ENCODE data around the gene NLGN1. TPM values are rescaled to one million over a fixed set of nuclear protein-coding genes. Genes with fewer than 3 reads are reported as not detected.

Gene NLGN1
- total RNA-seq, 5 donors from 2014 or later (not counting 1 experiment from before 2014, with no cell fraction given), result 0.18 TPM; not detected in 4

DNA sequence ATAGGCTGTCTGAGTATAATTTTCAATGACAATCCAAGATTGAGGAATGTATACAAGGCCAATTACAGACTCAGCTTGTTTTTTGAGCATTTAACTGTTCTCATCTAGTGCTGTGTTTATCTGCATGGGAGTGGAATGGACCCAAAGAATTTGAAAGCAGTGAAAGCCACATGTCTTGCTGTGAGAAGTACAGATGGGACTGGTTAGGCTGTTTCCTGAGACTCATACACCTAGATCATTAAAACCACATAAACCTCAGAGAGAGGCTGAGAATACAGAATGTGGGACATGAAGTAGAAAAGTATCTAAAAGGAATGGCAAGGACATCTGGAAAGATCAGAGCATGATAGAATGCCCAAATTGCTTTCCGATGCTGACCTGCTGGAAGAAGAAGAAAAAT lies 224.6 kb downstream of the NLGN1 start:
- Histone ChIP-seq H3K27me3 (replicated peaks in 1 of 2; ENCODE audit: control insufficient read depth in 2 of 2, extremely low read depth in 1 of 2, insufficient read depth in 2 of 2, low read length in 1 of 2) (no peaks in the 10 kb centered on the region), H3K4me3 (ENCODE audit: control insufficient read depth in 1 of 2, extremely low read depth in 1 of 2, low read length in 1 of 2) (no peak overlapping the region), H3K36me3 (ENCODE audit: control insufficient read depth in 2 of 2, extremely low read depth in 1 of 2, insufficient read depth in 1 of 2, low read length in 1 of 2) (no peaks in the 10 kb centered on the region), H3K9me3 (no peaks in the 10 kb centered on the region), H3K4me1 (ENCODE audit: control insufficient read depth in 1 of 2, extremely low read depth in 1 of 2, insufficient read depth in 2 of 2, low read length in 2 of 2) (peaks cover 0 to 16% of the 10 kb centered on the region in 2 experiments), H3K27ac (ENCODE audit: low read length) (no peak overlapping the region)
- H3K36me3 Mint-ChIP-seq, result no peaks in the 10 kb centered on the region
- ATAC-seq (replicated peaks in 1 of 4) (no peak), DNase-seq (no peak)
- WGBS (ENCODE audit: insufficient coverage), result no CpG with 5 or more reads among the region's 1 CpG
- peaks cover 0 to 14% (median 6%) of the 10 kb centered on the region in 3 donors for H3K9me3 Mint-ChIP-seq
- ChIA-PET CTCF (no interaction called here), POLR2A (no interaction called here)
- H3K4me1 Mint-ChIP-seq, result no peaks in the 10 kb centered on the region
- H3K27me3 Mint-ChIP-seq, result no peaks in the 10 kb centered on the region
- H3K27ac Mint-ChIP-seq, result no peak overlapping the region
- no peak overlapping the region for H3K4me3 Mint-ChIP-seq

DNA sequence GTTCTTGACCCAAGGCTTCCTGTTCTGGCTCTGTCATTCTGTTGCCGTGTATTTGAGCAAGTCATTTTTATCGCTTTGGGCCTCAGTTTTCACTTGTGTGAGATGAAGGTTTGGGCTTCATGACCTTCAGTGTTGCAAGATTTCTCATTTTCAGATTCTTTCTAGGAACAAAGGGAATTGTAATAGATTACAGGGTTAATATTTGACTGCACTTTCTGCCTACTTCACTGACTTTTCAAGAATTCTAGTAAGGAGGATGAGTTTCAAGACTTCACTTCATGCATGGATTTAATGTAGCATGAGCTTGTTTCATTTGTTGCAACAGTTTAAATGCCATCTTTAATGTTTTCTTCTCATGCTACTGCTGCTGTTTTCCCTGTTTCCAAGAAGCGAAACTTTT lies 226.5 kb downstream of the NLGN1 start:
- Mint-ChIP-seq H3K4me1 (no peaks in the 10 kb centered on the region), H3K36me3 (no peaks in the 10 kb centered on the region), H3K27me3 (no peaks in the 10 kb centered on the region), H3K27ac (no peak overlapping the region), H3K9me3 (peaks cover 0 to 14% (median 7%) of the 10 kb centered on the region in 3 donors), H3K4me3 (no peak overlapping the region)
- H3K9me3 ChIP-seq, result no peaks in the 10 kb centered on the region
- ATAC-seq (replicated peaks in 1 of 4), result no peak
- H3K36me3 ChIP-seq (ENCODE audit: control insufficient read depth in 2 of 2, extremely low read depth in 1 of 2, insufficient read depth in 1 of 2, low read length in 1 of 2), result no peaks in the 10 kb centered on the region
- no peak for DNase-seq
- ChIA-PET CTCF (no interaction called here), POLR2A (no interaction called here)
- H3K27ac ChIP-seq (ENCODE audit: low read length), result no peak overlapping the region
- no CpG with 5 or more reads among the region's 3 CpGs for WGBS (ENCODE audit: insufficient coverage)
- H3K4me1 ChIP-seq (ENCODE audit: control insufficient read depth in 1 of 2, extremely low read depth in 1 of 2, insufficient read depth in 2 of 2, low read length in 2 of 2), result peaks cover 0 to 16% of the 10 kb centered on the region in 2 experiments
- no peaks in the 10 kb centered on the region for H3K27me3 ChIP-seq (replicated peaks in 1 of 2; ENCODE audit: control insufficient read depth in 2 of 2, extremely low read depth in 1 of 2, insufficient read depth in 2 of 2, low read length in 1 of 2)
- no peak overlapping the region for H3K4me3 ChIP-seq (ENCODE audit: control insufficient read depth in 1 of 2, extremely low read depth in 1 of 2, low read length in 1 of 2)

DNA sequence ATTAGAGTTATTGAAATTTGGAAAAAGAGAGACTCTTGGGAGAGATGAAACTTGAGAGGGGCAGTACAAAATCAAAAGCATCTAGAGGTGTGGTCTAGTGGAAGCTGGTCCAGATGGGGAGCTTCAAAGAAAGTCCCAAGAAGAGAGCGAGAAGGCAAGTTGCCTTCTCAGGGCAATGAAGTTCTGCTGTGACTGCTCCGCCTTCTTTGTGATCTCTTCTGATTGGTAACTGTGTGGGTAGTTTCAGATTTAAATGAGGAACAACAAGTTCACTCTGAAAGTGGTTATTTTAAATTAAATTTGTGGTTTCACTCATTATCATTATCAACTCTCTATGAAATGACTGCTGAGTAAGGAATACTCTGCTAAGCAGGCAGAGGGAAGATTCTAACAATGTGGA lies 233.3 kb downstream of the NLGN1 start:
- Histone ChIP-seq H3K36me3 (ENCODE audit: control insufficient read depth in 2 of 2, extremely low read depth in 1 of 2, insufficient read depth in 1 of 2, low read length in 1 of 2) (no peaks in the 10 kb centered on the region), H3K4me1 (ENCODE audit: control insufficient read depth in 1 of 2, extremely low read depth in 1 of 2, insufficient read depth in 2 of 2, low read length in 2 of 2) (no peaks in the 10 kb centered on the region), H3K27ac (ENCODE audit: low read length) (no peak overlapping the region), H3K27me3 (replicated peaks in 1 of 2; ENCODE audit: control insufficient read depth in 2 of 2, extremely low read depth in 1 of 2, insufficient read depth in 2 of 2, low read length in 1 of 2) (no peaks in the 10 kb centered on the region), H3K4me3 (ENCODE audit: control insufficient read depth in 1 of 2, extremely low read depth in 1 of 2, low read length in 1 of 2) (no peak overlapping the region), H3K9me3 (no peaks in the 10 kb centered on the region)
- WGBS (ENCODE audit: insufficient coverage), result 80% methylated on average over 1 of the region's 2 CpGs
- ChIA-PET POLR2A (no interaction called here), CTCF (no interaction called here)
- no peaks in the 10 kb centered on the region for H3K36me3 Mint-ChIP-seq
- no peaks in the 10 kb centered on the region for H3K4me1 Mint-ChIP-seq
- ATAC-seq (replicated peaks in 1 of 4) (no peak), DNase-seq (no peak)
- no peaks in the 10 kb centered on the region for H3K27me3 Mint-ChIP-seq
- H3K9me3 Mint-ChIP-seq, result peaks cover 0 to 4% (median 4%) of the 10 kb centered on the region in 3 donors
- H3K27ac Mint-ChIP-seq, result no peak overlapping the region
- no peak overlapping the region for H3K4me3 Mint-ChIP-seq

DNA sequence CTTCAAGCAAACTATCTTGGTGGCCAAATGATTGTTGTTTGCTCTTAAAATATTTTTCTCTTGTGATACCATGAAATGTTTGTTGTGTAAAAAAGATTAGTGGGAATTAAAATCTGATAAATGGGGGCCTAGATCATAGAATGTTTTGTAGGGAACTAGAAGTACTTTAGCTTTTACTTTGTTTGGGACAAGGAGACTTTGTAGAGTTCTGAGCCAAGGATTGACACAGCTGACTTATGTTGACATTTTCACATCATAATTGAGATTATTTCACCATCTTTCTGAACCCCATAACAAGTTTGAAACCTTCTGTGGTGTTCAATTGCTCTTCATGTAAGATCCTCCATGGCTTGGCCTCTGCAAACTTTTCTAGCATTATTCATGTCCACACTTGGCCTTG lies 235.4 kb downstream of the NLGN1 start:
- no peaks in the 10 kb centered on the region for H3K36me3 ChIP-seq (ENCODE audit: control insufficient read depth in 2 of 2, extremely low read depth in 1 of 2, insufficient read depth in 1 of 2, low read length in 1 of 2)
- no peaks in the 10 kb centered on the region for H3K27me3 Mint-ChIP-seq
- POLR2A ChIA-PET, result no interaction called here

DNA sequence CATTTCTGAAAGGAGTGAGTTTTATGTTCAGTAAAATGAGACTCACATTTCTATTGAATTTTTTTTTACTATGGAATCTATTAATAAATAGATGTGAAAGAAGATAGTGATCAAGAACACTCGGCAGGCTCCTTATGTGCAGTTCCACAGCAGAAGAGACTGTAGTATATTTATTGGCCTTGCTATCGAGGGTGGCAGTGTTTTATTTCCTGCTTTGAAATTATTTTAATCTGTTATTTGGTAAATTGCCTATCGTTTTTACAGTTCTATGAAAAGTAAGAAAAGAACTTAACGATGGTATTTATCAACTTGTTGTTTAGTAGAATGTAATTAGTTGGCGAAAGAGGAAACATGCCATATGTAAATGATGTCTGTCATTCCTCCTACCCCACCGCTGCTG lies 238.3 kb downstream of the NLGN1 start:
- POLR2A ChIA-PET, result no interaction called here
- Mint-ChIP-seq H3K27ac (no peak overlapping the region), H3K36me3 (no peaks in the 10 kb centered on the region), H3K4me3 (no peak overlapping the region), H3K27me3 (no peaks in the 10 kb centered on the region), H3K4me1 (no peaks in the 10 kb centered on the region), H3K9me3 (peaks cover 0 to 4% (median 0%) of the 10 kb centered on the region in 3 donors)
- Histone ChIP-seq H3K9me3 (no peaks in the 10 kb centered on the region), H3K4me1 (ENCODE audit: control insufficient read depth in 1 of 2, extremely low read depth in 1 of 2, insufficient read depth in 2 of 2, low read length in 2 of 2) (no peaks in the 10 kb centered on the region), H3K27me3 (replicated peaks in 1 of 2; ENCODE audit: control insufficient read depth in 2 of 2, extremely low read depth in 1 of 2, insufficient read depth in 2 of 2, low read length in 1 of 2) (no peaks in the 10 kb centered on the region), H3K4me3 (ENCODE audit: control insufficient read depth in 1 of 2, extremely low read depth in 1 of 2, low read length in 1 of 2) (no peak overlapping the region), H3K36me3 (ENCODE audit: control insufficient read depth in 2 of 2, extremely low read depth in 1 of 2, insufficient read depth in 1 of 2, low read length in 1 of 2) (no peaks in the 10 kb centered on the region), H3K27ac (ENCODE audit: low read length) (no peak overlapping the region)
- ATAC-seq (replicated peaks in 1 of 4) (no peak), DNase-seq (no peak)
- WGBS (ENCODE audit: insufficient coverage), result 75% methylated on average over 2 of the region's 6 CpGs
- CTCF ChIA-PET, result no interaction called here

More for the DNA sequence above, 235.4 kb downstream of the NLGN1 start:
- no peak overlapping the region for H3K27ac Mint-ChIP-seq
- no peaks in the 10 kb centered on the region for H3K9me3 ChIP-seq
- ATAC-seq (replicated peaks in 1 of 4) (no peak), DNase-seq (no peak)
- CTCF ChIA-PET, result no interaction called here
- H3K4me1 ChIP-seq (ENCODE audit: control insufficient read depth in 1 of 2, extremely low read depth in 1 of 2, insufficient read depth in 2 of 2, low read length in 2 of 2), result no peaks in the 10 kb centered on the region
- no peak overlapping the region for H3K27ac ChIP-seq (ENCODE audit: low read length)
- H3K4me1 Mint-ChIP-seq, result no peaks in the 10 kb centered on the region
- H3K4me3 ChIP-seq (ENCODE audit: control insufficient read depth in 1 of 2, extremely low read depth in 1 of 2, low read length in 1 of 2), result no peak overlapping the region
- peaks cover 0 to 4% (median 0%) of the 10 kb centered on the region in 3 donors for H3K9me3 Mint-ChIP-seq
- no peak overlapping the region for H3K4me3 Mint-ChIP-seq
- no peaks in the 10 kb centered on the region for H3K36me3 Mint-ChIP-seq
- no peaks in the 10 kb centered on the region for H3K27me3 ChIP-seq (replicated peaks in 1 of 2; ENCODE audit: control insufficient read depth in 2 of 2, extremely low read depth in 1 of 2, insufficient read depth in 2 of 2, low read length in 1 of 2)

DNA sequence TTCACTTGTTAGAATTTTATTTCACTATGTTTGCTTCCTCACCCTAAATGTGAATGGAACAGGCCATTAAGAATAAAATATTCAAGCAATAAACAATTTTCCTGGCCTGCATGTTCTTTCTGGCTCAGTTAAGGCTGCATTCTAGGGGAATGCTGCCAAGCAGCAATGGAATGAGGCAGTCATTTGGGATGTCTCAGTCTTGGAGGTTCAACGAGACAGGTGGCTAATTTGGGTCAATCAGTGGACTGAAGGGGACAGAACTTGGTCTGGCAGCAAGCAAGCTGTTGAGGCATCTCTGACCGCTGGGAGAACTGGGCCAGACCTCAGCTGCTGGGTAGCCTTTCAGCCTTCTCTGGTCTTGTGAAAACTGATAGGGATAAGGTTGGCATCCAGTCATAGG lies 241.6 kb downstream of the NLGN1 start:
- WGBS (ENCODE audit: insufficient coverage), result 64% methylated on average over 2 of the region's 2 CpGs
- H3K27me3 Mint-ChIP-seq, result no peaks in the 10 kb centered on the region
- POLR2A ChIA-PET, result no interaction called here
- no peak overlapping the region for H3K4me3 Mint-ChIP-seq
- Histone ChIP-seq H3K9me3 (no peaks in the 10 kb centered on the region), H3K27ac (ENCODE audit: low read length) (no peak overlapping the region), H3K36me3 (ENCODE audit: control insufficient read depth in 2 of 2, extremely low read depth in 1 of 2, insufficient read depth in 1 of 2, low read length in 1 of 2) (no peaks in the 10 kb centered on the region), H3K27me3 (replicated peaks in 1 of 2; ENCODE audit: control insufficient read depth in 2 of 2, extremely low read depth in 1 of 2, insufficient read depth in 2 of 2, low read length in 1 of 2) (no peaks in the 10 kb centered on the region), H3K4me3 (ENCODE audit: control insufficient read depth in 1 of 2, extremely low read depth in 1 of 2, low read length in 1 of 2) (no peak overlapping the region), H3K4me1 (ENCODE audit: control insufficient read depth in 1 of 2, extremely low read depth in 1 of 2, insufficient read depth in 2 of 2, low read length in 2 of 2) (no peaks in the 10 kb centered on the region)
- no peak for DNase-seq
- CTCF ChIA-PET, result no interaction called here
- no peaks in the 10 kb centered on the region for H3K9me3 Mint-ChIP-seq
- H3K36me3 Mint-ChIP-seq, result no peaks in the 10 kb centered on the region
- no peak for ATAC-seq (replicated peaks in 1 of 4)
- no peak overlapping the region for H3K27ac Mint-ChIP-seq
- H3K4me1 Mint-ChIP-seq, result no peaks in the 10 kb centered on the region

DNA sequence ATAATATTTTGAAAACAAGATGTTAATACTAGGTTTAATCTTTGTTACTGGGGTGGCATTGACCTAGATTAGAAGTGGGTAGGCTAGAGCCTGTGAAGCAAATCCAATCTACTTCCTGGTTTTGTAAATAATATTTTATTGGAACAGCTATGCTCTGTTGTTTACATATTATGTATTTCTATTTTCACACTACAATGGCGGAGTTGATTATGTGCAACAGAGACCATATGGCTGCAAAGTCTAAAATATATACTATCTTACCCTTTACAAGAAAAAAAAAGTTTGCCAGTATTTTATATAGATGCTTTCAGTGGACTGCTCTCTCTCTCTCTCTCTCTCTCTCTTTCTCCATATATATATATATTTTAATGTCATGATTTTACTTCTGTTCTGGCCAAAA lies 244.2 kb downstream of the NLGN1 start:
- no peaks in the 10 kb centered on the region for H3K4me1 ChIP-seq (ENCODE audit: control insufficient read depth in 1 of 2, extremely low read depth in 1 of 2, insufficient read depth in 2 of 2, low read length in 2 of 2)
- no peaks in the 10 kb centered on the region for H3K36me3 Mint-ChIP-seq
- H3K9me3 ChIP-seq, result no peaks in the 10 kb centered on the region
- no peaks in the 10 kb centered on the region for H3K4me1 Mint-ChIP-seq
- no CpG with 5 or more reads among the region's 1 CpG for WGBS (ENCODE audit: insufficient coverage)
- H3K4me3 Mint-ChIP-seq, result no peak overlapping the region
- H3K9me3 Mint-ChIP-seq, result peaks cover 0 to 3% (median 0%) of the 10 kb centered on the region in 3 donors
- no peak overlapping the region for H3K27ac ChIP-seq (ENCODE audit: low read length)
- ChIA-PET CTCF (no interaction called here), POLR2A (no interaction called here)
- ATAC-seq (replicated peaks in 1 of 4) (no peak), DNase-seq (no peak)
- H3K27me3 ChIP-seq (replicated peaks in 1 of 2; ENCODE audit: control insufficient read depth in 2 of 2, extremely low read depth in 1 of 2, insufficient read depth in 2 of 2, low read length in 1 of 2), result no peaks in the 10 kb centered on the region
- H3K27ac Mint-ChIP-seq, result no peak overlapping the region
- H3K36me3 ChIP-seq (ENCODE audit: control insufficient read depth in 2 of 2, extremely low read depth in 1 of 2, insufficient read depth in 1 of 2, low read length in 1 of 2), result no peaks in the 10 kb centered on the region
- H3K4me3 ChIP-seq (ENCODE audit: control insufficient read depth in 1 of 2, extremely low read depth in 1 of 2, low read length in 1 of 2), result no peak overlapping the region
- no peaks in the 10 kb centered on the region for H3K27me3 Mint-ChIP-seq

All from T-cell (primary cell).